GM13976 (cell line): ENCODE measurements around the gene WFDC6.
"Not testable (repeated sequence)": the region's sequence is repeated elsewhere in the genome, so short reads cannot be mapped to it uniquely, and the experiment has no call there.

Source experiments
- DNase-seq: peaks from one replicate; pipeline ENCODE4 v3.0.0; 2012; ENCODE audit warnings: low spot score
- CTCF ChIP-seq: IDR thresholded peaks from 2 replicates; pipeline ENCODE4 v1.5.1; 2012; ENCODE audit warnings: borderline replicate concordance, mild to moderate bottlenecking; ENCODE audit not compliant: insufficient read depth; ENCODE audit errors: extremely low read depth, missing control alignments, control extremely low read depth
- in situ Hi-C: fragments of 300-500 bp; cut with MboI; formaldehyde crosslinking; loops from one replicate; pipeline ENCODE4 v1.12.0; 2022; ENCODE audit warnings: low sequenced_read_pairs, mixed read lengths, inconsistent platforms; ENCODE audit not compliant: unreplicated experiment

Gene WFDC6

GRCh38 chr20:45539382-45539781, at the start of gene WFDC6:
Gene WFDC6, minus strand, starts transcription at chr20:45539482. Its CDS starts 75 bp downstream, at chr20:45539407.
- TF ChIP-seq CTCF = no peak
- DNase-seq = no peak
- in situ Hi-C loops = no loop called here

GRCh38 chr20:45588800-45589199, 49.5 kb upstream of the WFDC6 start:
- in situ Hi-C loops = loop anchor here (25.0 kb wide), 1 partner anchor 174 kb away; no protein-coding TSS in a partner anchor
- no peak for DNase-seq
- no peak for TF ChIP-seq CTCF

GRCh38 chr20:45585986-45586385, 46.7 kb upstream of the WFDC6 start:
- in situ Hi-C loops = loop anchor here (25.0 kb wide), 1 partner anchor 176 kb away; no protein-coding TSS in a partner anchor
- not testable (repeated sequence) for DNase-seq

GRCh38 chr20:45584294-45584693, 45.0 kb upstream of the WFDC6 start:
- in situ Hi-C loops = loop anchor here (25.0 kb wide), 1 partner anchor 178 kb away; no protein-coding TSS in a partner anchor
- not testable (repeated sequence) for DNase-seq

- DNase-seq = no peak
- no peak for TF ChIP-seq CTCF
- in situ Hi-C loops = loop anchor here (25.0 kb wide), 1 partner anchor 179 kb away; no protein-coding TSS in a partner anchor
Observed at GRCh38 chr20:45583502-45583901, 44.2 kb upstream of the WFDC6 start.

GRCh38 chr20:45581702-45582101, 42.4 kb upstream of the WFDC6 start:
- no peak for TF ChIP-seq CTCF
- in situ Hi-C loops = loop anchor here (25.0 kb wide), 1 partner anchor 181 kb away; no protein-coding TSS in a partner anchor
- no peak for DNase-seq

- no peak for DNase-seq
- in situ Hi-C loops = loop anchor here (25.0 kb wide), 1 partner anchor 183 kb away; no protein-coding TSS in a partner anchor
- no peak for TF ChIP-seq CTCF
Observed at GRCh38 chr20:45579184-45579583, 39.9 kb upstream of the WFDC6 start, which contains the start of gene WFDC8. Gene WFDC8, minus strand, starts transcription at chr20:45579284. Its CDS starts 37 bp downstream, at chr20:45579247.

- no peak for DNase-seq
- in situ Hi-C loops = loop anchor here (25.0 kb wide), 1 partner anchor 184 kb away; no protein-coding TSS in a partner anchor
- no peak for TF ChIP-seq CTCF
Observed at GRCh38 chr20:45578231-45578630, 38.9 kb upstream of the WFDC6 start.
